Colonic mucosa (tissue), 4 donors: ENCODE measurements around the gene TRPC3. TPM values are rescaled to one million over a fixed set of nuclear protein-coding genes. Genes with fewer than 3 reads are reported as not detected.

Experiments
- DNase-seq: peaks from one replicate; pipeline ENCODE4 v3.0.0-alpha.2; 2020
- H3K27ac ChIP-seq: fragments of 200-600 bp; one replicate; pipeline ENCODE4 v1.8.0; 2021
- H3K27me3 ChIP-seq: fragments of 200-600 bp; one replicate; pipeline ENCODE4 v1.8.0; 2021
- H3K36me3 ChIP-seq: fragments of 200-600 bp; one replicate; pipeline ENCODE4 v1.8.0; 2021
- H3K4me1 ChIP-seq: fragments of 200-600 bp; one replicate; pipeline ENCODE4 v1.8.0; 2021; ENCODE audit warnings: mild to moderate bottlenecking
- H3K4me3 ChIP-seq: fragments of 200-600 bp; one replicate; pipeline ENCODE4 v1.8.0; 2021
- H3K9ac ChIP-seq, 2 donors: one replicate each; pipeline ENCODE4 v1.7.0; 2013; ENCODE audit warnings: control low read depth in 2 of 2, low read depth in 2 of 2, low read length in 2 of 2
- H3K9me3 ChIP-seq: fragments of 200-600 bp; one replicate; pipeline ENCODE4 v1.8.0; 2021
- intact Hi-C: fragments of 100-400 bp; cut with DNase I; formaldehyde crosslinking; loops from one replicate; pipeline ENCODE4 v1.14.1; 2022
- total RNA-seq, 2 donors: library from RNA; stranded (reverse); fragmentation: NEBNext Ultra II Directional in 1 of 2; extraction: Animal tissue kit (Norgen Biotek cat#: 25700) in 1 of 2; gene quantifications; one replicate each; pipeline ENCODE4 v1.2.1, GENCODE V29; 2021
- TF ChIP-seq, protein P1 (sequence below): fragments of 200-600 bp; IDR thresholded peaks from one replicate; pipeline ENCODE4 v1.8.0; 2022; ENCODE audit warnings: antibody characterized with exemption, mild to moderate bottlenecking
- donor health status: healthy.
- donor health status: DM: no; HTN: no; CAD: no.
- donor health status: DM: no; HTN: no; CAD: no.

The TRPC3 gene
- total RNA-seq, 2 donors from 2014 or later, result 0.15 TPM; not detected in 1

DNA sequence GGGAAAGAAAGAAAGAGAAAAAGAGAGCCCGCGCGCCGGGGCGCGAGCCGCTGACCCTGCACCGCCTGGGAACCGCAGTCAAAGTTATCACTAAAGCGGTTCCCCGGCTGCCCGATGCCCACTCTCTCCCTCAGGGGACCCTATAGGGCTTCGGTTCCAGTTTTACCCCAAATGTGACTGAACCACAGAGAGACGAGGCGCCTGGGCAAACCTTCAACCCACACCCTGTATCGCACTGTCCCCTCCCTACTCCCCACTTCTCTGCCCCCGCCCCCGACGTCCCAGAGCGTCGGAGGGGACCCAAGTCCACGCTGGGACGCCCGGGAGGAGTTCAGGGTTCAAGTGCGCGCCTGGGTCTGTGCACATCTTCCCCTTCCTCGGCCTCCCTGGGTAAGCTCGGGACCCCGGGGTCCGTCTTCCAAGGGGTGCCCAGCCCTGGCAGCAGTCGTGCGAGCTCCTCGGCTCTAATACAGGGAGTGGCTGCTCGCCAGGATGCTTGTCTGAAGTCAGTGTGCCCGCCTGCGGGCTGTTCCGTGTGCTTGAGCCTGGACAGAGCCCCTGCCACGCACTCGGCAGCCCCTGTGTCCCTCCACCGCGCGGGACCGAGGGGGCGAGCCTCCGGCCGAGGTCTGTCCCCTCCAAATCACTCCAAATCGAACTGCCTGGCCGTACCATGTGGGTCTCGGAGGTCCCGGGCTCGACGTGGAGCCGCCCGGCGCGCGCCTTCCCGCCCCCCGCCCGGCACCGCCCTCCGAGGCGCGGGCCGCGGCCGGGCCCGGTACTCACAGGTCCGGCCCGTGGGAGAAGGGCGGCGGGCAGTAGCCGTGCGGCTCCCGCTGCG lies 960 bp downstream of the TRPC3 start:
- intact Hi-C loops, result loop anchor here (2.0 to 10.0 kb wide), 2 partner anchors 52 to 204 kb away; partner anchors contain the start of gene BLTP1
- H3K4me1 ChIP-seq, result peaks cover 7% of the 10 kb centered on the region
- peak overlapping the region in 1 of 2 donors; percentile 33 for H3K9ac ChIP-seq
- H3K4me3 ChIP-seq, result peak overlapping the region; percentile 59
- peak; percentile 26 for DNase-seq
- H3K36me3 ChIP-seq, result no peaks in the 10 kb centered on the region
- TF ChIP-seq, protein P1, sequence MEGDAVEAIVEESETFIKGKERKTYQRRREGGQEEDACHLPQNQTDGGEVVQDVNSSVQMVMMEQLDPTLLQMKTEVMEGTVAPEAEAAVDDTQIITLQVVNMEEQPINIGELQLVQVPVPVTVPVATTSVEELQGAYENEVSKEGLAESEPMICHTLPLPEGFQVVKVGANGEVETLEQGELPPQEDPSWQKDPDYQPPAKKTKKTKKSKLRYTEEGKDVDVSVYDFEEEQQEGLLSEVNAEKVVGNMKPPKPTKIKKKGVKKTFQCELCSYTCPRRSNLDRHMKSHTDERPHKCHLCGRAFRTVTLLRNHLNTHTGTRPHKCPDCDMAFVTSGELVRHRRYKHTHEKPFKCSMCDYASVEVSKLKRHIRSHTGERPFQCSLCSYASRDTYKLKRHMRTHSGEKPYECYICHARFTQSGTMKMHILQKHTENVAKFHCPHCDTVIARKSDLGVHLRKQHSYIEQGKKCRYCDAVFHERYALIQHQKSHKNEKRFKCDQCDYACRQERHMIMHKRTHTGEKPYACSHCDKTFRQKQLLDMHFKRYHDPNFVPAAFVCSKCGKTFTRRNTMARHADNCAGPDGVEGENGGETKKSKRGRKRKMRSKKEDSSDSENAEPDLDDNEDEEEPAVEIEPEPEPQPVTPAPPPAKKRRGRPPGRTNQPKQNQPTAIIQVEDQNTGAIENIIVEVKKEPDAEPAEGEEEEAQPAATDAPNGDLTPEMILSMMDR, result no peak
- peaks cover 18% of the 10 kb centered on the region for H3K27me3 ChIP-seq
- no peak overlapping the region for H3K27ac ChIP-seq
- no peaks in the 10 kb centered on the region for H3K9me3 ChIP-seq

DNA sequence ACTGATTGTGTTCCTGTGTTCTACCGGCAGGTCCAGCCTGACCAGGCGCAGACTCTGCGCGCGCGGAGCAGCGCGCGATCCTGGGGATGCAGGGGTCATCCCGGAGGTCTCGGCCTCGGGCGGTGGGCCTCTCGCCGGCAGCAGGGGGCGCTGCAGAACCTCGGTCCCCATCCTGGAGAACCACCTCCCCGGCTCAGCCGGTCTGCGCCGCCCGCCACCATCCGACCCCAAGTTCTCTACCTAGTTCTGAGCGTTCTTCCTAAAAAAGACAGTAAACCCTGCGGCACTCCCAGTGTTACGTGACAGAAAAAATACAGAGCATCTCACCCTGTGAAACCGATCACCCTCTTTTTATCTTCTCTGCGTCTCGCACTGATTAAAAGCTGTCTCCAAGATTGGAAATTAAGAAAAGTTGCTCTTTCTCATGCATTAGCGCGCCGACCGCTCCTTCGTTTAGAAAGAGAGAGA lies 1.6 kb downstream of the TRPC3 start:
- intact Hi-C loops, result loop anchor here (2.0 to 10.0 kb wide), 2 partner anchors 53 to 205 kb away; partner anchors contain the start of gene BLTP1
- Histone ChIP-seq H3K9ac (no peak overlapping the region), H3K27me3 (peaks cover 18% of the 10 kb centered on the region), H3K36me3 (no peaks in the 10 kb centered on the region), H3K4me1 (peaks cover 7% of the 10 kb centered on the region), H3K27ac (no peak overlapping the region), H3K4me3 (peak overlapping the region; percentile 59), H3K9me3 (no peaks in the 10 kb centered on the region)
- peak; percentile 87 for DNase-seq
- TF ChIP-seq, protein P1, result peak; percentile 74

DNA sequence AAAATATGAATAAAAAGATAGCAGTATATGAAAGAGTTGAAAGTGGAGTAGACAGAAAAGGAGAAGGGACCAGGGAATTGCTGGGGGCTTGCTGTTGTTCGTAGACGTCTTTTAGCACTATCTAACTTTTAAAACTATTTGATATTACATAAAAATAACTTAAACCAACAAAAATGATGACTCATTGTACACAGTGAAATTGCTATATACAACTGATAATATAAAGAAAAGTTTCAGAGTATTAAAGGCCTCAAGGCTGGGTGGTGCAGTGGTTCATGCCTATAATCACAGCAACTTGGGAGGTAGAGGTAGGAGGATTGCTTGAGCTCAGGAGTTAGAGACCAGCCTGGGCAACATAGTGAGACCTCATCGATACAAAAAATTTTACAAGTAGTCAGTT lies 5.2 kb downstream of the TRPC3 start:
- TF ChIP-seq, protein P1, result no peak
- H3K27ac ChIP-seq, result no peak overlapping the region
- no peaks in the 10 kb centered on the region for H3K9me3 ChIP-seq
- peaks cover 2% of the 10 kb centered on the region for H3K4me1 ChIP-seq
- H3K4me3 ChIP-seq, result no peak overlapping the region
- H3K36me3 ChIP-seq, result no peaks in the 10 kb centered on the region
- intact Hi-C loops, result no loop called here
- H3K9ac ChIP-seq, result no peak overlapping the region
- H3K27me3 ChIP-seq, result peaks cover 10% of the 10 kb centered on the region
- no peak for DNase-seq

DNA sequence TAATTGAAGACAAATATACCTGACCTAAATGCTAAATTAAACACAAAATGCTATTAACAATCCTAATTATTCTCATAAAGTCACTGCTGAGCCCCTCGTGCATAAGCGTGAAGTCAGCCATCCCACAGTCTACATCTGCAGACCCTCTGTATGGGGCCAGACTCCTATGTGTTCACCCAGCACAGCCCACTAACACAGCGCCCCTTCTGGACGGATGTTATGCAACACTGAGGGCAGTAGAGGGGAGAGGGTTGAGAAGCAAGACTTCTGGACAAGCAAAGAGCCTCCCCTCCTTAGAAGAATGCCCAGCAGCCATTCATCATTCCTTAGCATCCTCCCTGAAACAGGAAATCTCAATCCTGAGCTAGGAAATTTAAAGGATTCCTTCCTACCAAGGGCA lies 7.9 kb downstream of the TRPC3 start:
- intact Hi-C loops, result no loop called here

DNA sequence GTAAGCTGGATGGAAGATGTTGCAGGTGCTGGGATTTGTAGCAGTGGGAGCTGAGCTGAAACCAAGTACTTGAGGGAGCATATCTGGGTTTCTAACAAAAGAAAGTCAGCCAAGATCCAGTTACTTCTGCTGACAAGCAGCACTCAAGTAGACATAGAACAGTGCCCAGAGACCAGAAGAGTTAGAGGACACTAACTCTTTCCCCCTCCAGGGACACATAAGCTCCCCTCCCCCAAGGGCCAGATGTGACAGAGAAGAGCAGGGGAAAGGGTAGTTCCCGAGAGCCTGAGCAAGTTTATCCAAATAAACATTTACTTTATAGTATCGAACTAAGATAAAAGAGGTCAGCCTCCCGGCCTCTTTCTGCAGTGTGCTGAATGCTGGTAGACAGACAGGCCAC lies 12.2 kb downstream of the TRPC3 start:
- Histone ChIP-seq H3K27me3 (no peaks in the 10 kb centered on the region), H3K36me3 (no peaks in the 10 kb centered on the region), H3K4me3 (no peak overlapping the region), H3K27ac (no peak overlapping the region), H3K9ac (no peak overlapping the region), H3K9me3 (no peaks in the 10 kb centered on the region), H3K4me1 (no peaks in the 10 kb centered on the region)
- intact Hi-C loops, result no loop called here
- TF ChIP-seq, protein P1, result no peak
- no peak for DNase-seq

More for the DNA sequence above, 7.9 kb downstream of the TRPC3 start:
- Histone ChIP-seq H3K27me3 (no peaks in the 10 kb centered on the region), H3K27ac (no peak overlapping the region), H3K36me3 (no peaks in the 10 kb centered on the region), H3K9ac (no peak overlapping the region), H3K9me3 (no peaks in the 10 kb centered on the region), H3K4me1 (no peaks in the 10 kb centered on the region), H3K4me3 (no peak overlapping the region)
- TF ChIP-seq, protein P1, result no peak
- DNase-seq, result no peak
